GM12873 (cell line): ENCODE data around the gene FAM181A.
A peak's percentile ranks its signal among the peaks of the same experiment; 100 is the strongest.

Source experiments
- CTCF ChIP-seq: IDR thresholded peaks from 2 replicates; pipeline ENCODE4 v1.5.1; 2012; ENCODE audit warnings: low read depth, mild to moderate bottlenecking, moderate library complexity, low read length, control low read depth; ENCODE audit not compliant: insufficient read depth; ENCODE audit errors: missing control alignments

Gene FAM181A

DNA sequence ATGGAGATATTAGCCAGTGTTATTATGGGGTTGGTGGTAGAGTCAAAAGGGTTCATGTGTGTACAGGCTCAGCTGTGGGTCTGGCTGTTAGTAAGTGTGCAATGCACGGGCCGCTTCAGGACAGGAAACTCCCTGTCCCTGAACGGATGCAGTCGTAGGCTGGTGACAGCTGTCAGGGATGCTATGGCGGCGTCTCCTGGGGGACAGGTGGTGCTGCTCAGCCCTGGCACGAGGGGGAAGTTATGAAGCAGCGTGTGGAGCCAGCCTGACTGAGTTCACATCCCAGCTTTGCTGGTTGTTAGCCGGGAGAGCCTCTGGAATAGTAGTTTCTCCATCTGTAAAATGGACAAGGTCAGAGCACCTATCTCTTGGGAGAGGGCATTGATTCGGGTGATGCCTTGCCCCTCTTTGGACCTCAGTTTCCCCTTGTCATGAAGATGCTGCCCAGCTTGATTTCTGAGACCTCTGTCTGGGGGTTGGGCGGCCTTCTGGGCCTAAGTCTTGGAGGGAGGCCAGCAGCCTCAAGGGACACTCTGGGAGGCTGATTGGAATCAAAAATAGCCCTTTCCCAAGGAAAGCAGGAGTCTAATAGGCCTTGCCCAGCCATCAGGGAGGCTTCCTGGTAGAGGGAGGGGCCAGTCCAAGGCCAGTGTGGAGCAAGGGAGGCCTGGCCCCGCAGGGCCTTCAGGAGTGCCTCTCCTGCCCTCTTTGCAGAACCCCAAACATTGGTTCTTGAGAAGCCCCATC is 42.1 kb downstream of the FAM181A start:
- TF ChIP-seq CTCF = no peak

- TF ChIP-seq CTCF = peak; percentile 54
Observed at GRCh38 chr14:93970585-93970964, 43.4 kb downstream of the FAM181A start.

GRCh38 chr14:93970965-93971634 is 44.0 kb downstream of the FAM181A start:
- TF ChIP-seq CTCF = no peak

DNA sequence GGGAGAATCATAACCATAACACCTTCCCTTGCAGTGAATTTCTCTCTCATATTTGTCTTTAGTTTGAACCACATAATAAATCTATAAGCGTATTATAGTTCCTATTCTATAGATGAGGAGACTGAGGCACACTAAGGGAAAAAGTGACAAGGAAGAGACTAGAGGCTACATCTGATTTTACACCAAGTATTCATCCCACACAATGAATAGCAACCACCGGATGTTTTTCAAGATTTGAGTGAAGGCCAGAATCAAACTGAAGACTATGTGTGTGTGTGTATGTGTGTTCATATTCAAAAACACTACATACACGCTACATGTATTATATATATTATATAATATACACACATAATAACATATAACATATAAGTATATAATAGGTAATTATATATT is 44.5 kb downstream of the FAM181A start:
- TF ChIP-seq CTCF = no peak

DNA sequence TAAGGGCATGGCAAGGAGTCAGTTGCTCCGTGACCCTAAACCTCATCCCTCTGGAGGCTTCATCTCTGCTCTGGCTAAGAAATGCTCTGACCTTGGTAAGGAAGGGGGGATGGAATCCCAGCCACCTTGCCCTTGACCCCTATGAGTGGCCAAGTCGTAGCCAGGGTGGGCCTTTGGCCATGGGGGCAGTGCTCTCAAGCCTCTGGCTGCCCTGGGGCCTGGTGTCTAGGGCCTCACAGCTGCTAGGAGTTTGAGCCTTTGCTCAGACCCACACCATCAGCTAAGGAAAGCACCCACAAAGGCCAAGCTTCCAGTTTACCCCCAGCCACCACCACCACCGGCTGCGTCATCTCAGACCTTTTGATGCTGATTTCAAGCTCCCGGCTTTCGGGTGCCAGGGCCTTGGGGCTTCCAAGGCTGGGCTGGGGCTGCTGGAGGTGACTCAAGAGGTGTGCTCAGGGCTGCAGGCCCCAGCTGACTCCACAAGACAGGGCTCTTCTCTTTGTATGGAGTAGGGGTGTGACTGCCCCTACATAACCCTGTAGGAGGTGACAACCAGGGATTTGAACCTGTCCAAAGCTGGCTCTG is 45.6 kb downstream of the FAM181A start:
- TF ChIP-seq CTCF = no peak

- TF ChIP-seq CTCF = no peak
Observed at GRCh38 chr14:93973607-93974006, 46.5 kb downstream of the FAM181A start.

- TF ChIP-seq CTCF = no peak
Observed at GRCh38 chr14:93974299-93974698, 47.2 kb downstream of the FAM181A start.
